GM12878 (cell line): ENCODE results near the gene TEX22. TPM values are rescaled to one million over a fixed set of nuclear protein-coding genes. Genes with fewer than 3 reads are reported as not detected.

Source experiments
- ATAC-seq: fragments of 200-7000 bp; cut with Tn5 transposase; 3 replicates; pipeline ENCODE4 v1.9.1; 2020; ENCODE audit warnings: mild to moderate bottlenecking, moderate library complexity
- BruUV-seq: library from RNA; stranded (reverse); fragments of 400-500 nt; replicated peaks from 2 replicates; lab custom pipeline; 2021; lab: Mats Ljungman, UMichigan
- CTCF ChIA-PET: fragments of 300-600 bp; sonication (Branson Sonifier 250); formaldehyde crosslinking; extraction: SDS; loops from one replicate; lab custom pipeline; 2021; ENCODE audit warnings: inconsistent platforms; lab: Yijun Ruan, JAX
- POLR2A ChIA-PET: fragments of 350-600 bp; formaldehyde crosslinking; extraction: SDS; loops from one replicate; lab custom pipeline; 2021; ENCODE audit warnings: inconsistent platforms; lab: Charles Lee
- RAD21 ChIA-PET: fragments of 300-600 bp; sonication (Branson Sonifier 250); formaldehyde crosslinking; loops from one replicate; lab custom pipeline; 2023; ENCODE audit warnings: antibody characterized with exemption; ENCODE audit not compliant: unreplicated experiment; lab: Charles Lee
- SMC1A ChIA-PET: fragments of 300-600 bp; sonication (Branson Sonifier 250); formaldehyde crosslinking; loops from one replicate; lab custom pipeline; 2023; ENCODE audit not compliant: unreplicated experiment, uncharacterized antibody; lab: Charles Lee
- DNase-seq: peaks from one replicate; pipeline ENCODE4 v3.0.0-alpha.2; 2011; ENCODE audit warnings: low read depth, low spot score
- FAIRE-seq: peaks from 3 replicates; lab custom pipeline; 2011; peaks lifted over from hg19 to GRCh38; lab: Jason Lieb, UNC
- H2AFZ ChIP-seq: 2 replicates; pipeline ENCODE4 v1.6.0; 2011; ENCODE audit warnings: low read depth, low read length, control low read depth; ENCODE audit not compliant: control insufficient read depth
- H3K27ac ChIP-seq: 2 replicates; pipeline ENCODE4 v1.5.1; 2011; ENCODE audit warnings: control low read depth; ENCODE audit not compliant: control insufficient read depth, insufficient read depth
- H3K27me3 ChIP-seq, 2 experiments: replicated peaks in 1 of 2; 2 replicates each; pipeline versions ENCODE4 v1.6.0 to v1.6.1; 2011; ENCODE audit warnings: low read length in 1 of 2; ENCODE audit not compliant: control insufficient read depth in 2 of 2, insufficient read depth in 2 of 2
- H3K36me3 ChIP-seq, 2 experiments: 2 replicates each; pipeline ENCODE4 v1.5.1; 2011; ENCODE audit warnings: low read length in 1 of 2; ENCODE audit not compliant: control insufficient read depth in 2 of 2, insufficient read depth in 2 of 2
- H3K4me1 ChIP-seq: 2 replicates; pipeline ENCODE4 v1.6.1; 2011; ENCODE audit warnings: mild to moderate bottlenecking, low read length, moderate library complexity, mixed read lengths; ENCODE audit not compliant: control insufficient read depth, insufficient read depth
- H3K4me2 ChIP-seq: 2 replicates; pipeline ENCODE4 v1.6.0; 2011; ENCODE audit warnings: control low read depth; ENCODE audit not compliant: control insufficient read depth, insufficient read depth
- H3K4me3 ChIP-seq: fragments of 200-600 bp; sonication (generic); 2 replicates; pipeline ENCODE4 v1.5.1; 2016
- H3K79me2 ChIP-seq: 2 replicates; pipeline ENCODE4 v1.6.0; 2011; ENCODE audit warnings: low read length; ENCODE audit not compliant: control insufficient read depth, insufficient read depth
- H3K9ac ChIP-seq: 2 replicates; pipeline ENCODE4 v1.8.0; 2011; ENCODE audit warnings: low read length, control low read depth, mixed read lengths; ENCODE audit not compliant: control insufficient read depth, insufficient read depth
- H3K9me3 ChIP-seq: replicated peaks from 3 replicates; pipeline ENCODE4 v1.5.1; 2011; ENCODE audit warnings: mild to moderate bottlenecking, low read length; ENCODE audit not compliant: control insufficient read depth, insufficient read depth
- H4K20me1 ChIP-seq: 2 replicates; pipeline ENCODE4 v1.6.0; 2011; ENCODE audit not compliant: control insufficient read depth, insufficient read depth
- FOXK2 ChIP-seq: fragments of 450-650 bp; IDR thresholded peaks from 2 replicates; pipeline ENCODE4 v1.6.1; 2017; ENCODE audit warnings: mild to moderate bottlenecking, moderate library complexity
- KAT2A ChIP-seq: conservative IDR thresholded peaks from 2 replicates; pipeline ENCODE4 v1.6.1; 2011; ENCODE audit warnings: low read depth, low read length; ENCODE audit not compliant: control insufficient read depth
- PML ChIP-seq: IDR thresholded peaks from 2 replicates; pipeline ENCODE4 v1.6.1; 2012; ENCODE audit warnings: low read length, inconsistent platforms
- ZBED1 ChIP-seq: IDR thresholded peaks from 2 replicates; pipeline ENCODE4 v1.6.1; 2016; ENCODE audit warnings: borderline replicate concordance
- ZNF274 ChIP-seq: IDR thresholded peaks from one replicate; pipeline ENCODE4 v1.8.0; 2011; ENCODE audit not compliant: insufficient read length, insufficient read depth
- WGBS: methylation state at CpG from one replicate; pipeline ENCODE4 v1.1.6; 2016; ENCODE audit warnings: low lambda C conversion rate; ENCODE audit not compliant: insufficient replicate concordance, insufficient coverage; ENCODE audit errors: missing lambda C conversion rate; 5-methylcytosine and 5-hydroxymethylcytosine counted together
- in situ Hi-C: fragments of 300-500 bp; cut with MboI; formaldehyde crosslinking; loops from 9 replicates; pipeline ENCODE4 v1.14.3; 2018; ENCODE audit warnings: mixed read lengths
- intact Hi-C: fragments of 100-400 bp; cut with micrococcal nuclease; formaldehyde crosslinking; loops from one replicate; pipeline ENCODE4 v1.14.2; 2022; ENCODE audit not compliant: unreplicated experiment
- polyA plus RNA-seq, 11 experiments: library from polyadenylated mRNA; depleted of rRNA in 4 of 11; unstranded in 6 of 11; stranded (reverse) in 5 of 11; fragments of >200 nt; fragmentation: Nextera tagmentation in 4 of 11; fragmentation: Illumina TruSeq in 1 of 11; extraction: Ambion mirVana in 4 of 11; extraction: Trizol in 1 of 11; gene quantifications; 1 replicate in 1 of 11; 2 replicates in 10 of 11; pipeline versions ENCODE4 v1.2.1 to v1.2.3, GENCODE V29; 2011 to 2016; ENCODE audit warnings: inconsistent platforms in 2 of 11, missing spikeins in 2 of 11, low read depth in 1 of 11
- total RNA-seq, 4 experiments: library from RNA; depleted of rRNA in 3 of 4; stranded (reverse); fragments of >200 nt in 3 of 4; fragmentation: Illumina TruSeq in 1 of 4; extraction: Trizol in 1 of 4; gene quantifications; 2 replicates each; pipeline versions ENCODE4 v1.2.1 to v1.2.3, GENCODE V29; 2013 to 2021
- TF ChIP-seq, protein P1 (sequence below), 3 experiments: IDR thresholded peaks in 2 of 3; conservative IDR thresholded peaks in 1 of 3; 2 replicates each; pipeline ENCODE4 v1.5.1; 2011; ENCODE audit warnings: low read depth in 3 of 3, low read length in 3 of 3, mild to moderate bottlenecking in 3 of 3, control low read depth in 2 of 3, moderate library complexity in 2 of 3, inconsistent platforms in 1 of 3, mixed read lengths in 1 of 3; ENCODE audit not compliant: control insufficient read depth in 2 of 3, insufficient read depth in 1 of 3; ENCODE audit errors: extremely low read depth in 1 of 3
- TF ChIP-seq, protein P2 (sequence below): fragments of 450-650 bp; IDR thresholded peaks from 2 replicates; pipeline ENCODE4 v1.6.1; 2017; ENCODE audit warnings: mild to moderate bottlenecking

Gene TEX22
- total and polyA plus RNA-seq, 10 of the 15 experiments (the other 5 are each of a cell fraction or from before 2014, with no cell fraction given), result 0.02 to 4.0 (median 0.63) TPM; not detected in 1

DNA sequence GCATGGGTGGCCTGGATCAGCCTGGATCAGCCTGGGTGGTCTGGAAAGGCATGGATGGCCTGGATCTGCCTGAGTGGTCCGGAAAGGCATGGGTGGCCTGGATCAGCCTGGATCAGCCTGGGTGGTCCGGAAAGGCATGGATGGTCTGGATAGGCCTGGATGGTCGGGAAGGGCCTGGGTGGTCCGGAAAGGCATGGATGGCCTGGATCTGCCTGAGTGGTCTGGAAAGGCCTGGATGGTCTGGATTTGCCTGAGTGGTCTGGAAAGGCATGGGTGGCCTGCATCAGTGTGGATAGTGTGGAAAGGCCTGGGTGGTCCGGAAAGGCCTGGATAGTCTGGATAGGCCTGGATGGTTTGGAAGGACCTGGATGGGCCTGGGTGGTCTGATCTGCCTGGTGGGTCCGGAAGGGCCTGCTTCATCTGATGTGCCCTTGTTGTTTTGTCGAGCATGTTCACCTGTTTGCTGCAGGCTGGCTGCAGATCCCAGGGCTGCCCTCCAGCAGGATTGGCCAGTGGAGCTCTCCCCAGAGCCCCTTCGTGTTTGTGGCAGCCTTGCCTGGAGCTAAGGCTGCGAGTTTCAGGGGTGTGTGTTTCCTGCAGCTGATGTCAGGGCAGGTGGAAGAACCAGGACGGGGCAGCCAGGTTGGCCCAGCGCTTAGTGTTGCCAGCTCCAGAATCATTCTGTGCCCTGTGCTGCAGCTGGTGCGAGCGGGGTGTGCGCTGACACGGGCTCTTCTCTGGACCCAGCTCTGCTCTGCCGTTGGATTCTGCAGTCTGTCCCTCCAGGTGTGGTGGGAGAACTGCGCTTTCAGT lies 19.3 kb upstream of the TEX22 start:
- Histone ChIP-seq H3K4me2 (no peak overlapping the region), H3K27ac (no peak overlapping the region), H3K4me3 (no peak overlapping the region), H3K9me3 (no peaks in the 10 kb centered on the region), H3K79me2 (no peaks in the 10 kb centered on the region), H3K4me1 (no peaks in the 10 kb centered on the region; the same call in none of the 2 replicates), H3K27me3 (no peaks in the 10 kb centered on the region), H3K36me3 (no peaks in the 10 kb centered on the region), H3K9ac (no peak overlapping the region), H2AFZ (no peak overlapping the region), H4K20me1 (no peaks in the 10 kb centered on the region)
- FAIRE-seq (no peak), ATAC-seq (no peak), DNase-seq (no peak)
- intact Hi-C loops (no loop called here), in situ Hi-C loops (no loop called here)
- BruUV-seq, result no TSS peak
- ChIA-PET SMC1A (no interaction called here), CTCF (interaction anchor here (1.0 kb wide), 2 partner anchors 8 to 111 kb away, joined by 4 read pairs; no protein-coding TSS in a partner anchor), RAD21 (no interaction called here), POLR2A (no interaction called here)
- WGBS, result 60% methylated on average over 17 of the region's 17 CpGs
- no peak for TF ChIP-seq KAT2A
- TF ChIP-seq ZNF274, result no peak
- TF ChIP-seq PML, result no peak
- TF ChIP-seq, protein P1, sequence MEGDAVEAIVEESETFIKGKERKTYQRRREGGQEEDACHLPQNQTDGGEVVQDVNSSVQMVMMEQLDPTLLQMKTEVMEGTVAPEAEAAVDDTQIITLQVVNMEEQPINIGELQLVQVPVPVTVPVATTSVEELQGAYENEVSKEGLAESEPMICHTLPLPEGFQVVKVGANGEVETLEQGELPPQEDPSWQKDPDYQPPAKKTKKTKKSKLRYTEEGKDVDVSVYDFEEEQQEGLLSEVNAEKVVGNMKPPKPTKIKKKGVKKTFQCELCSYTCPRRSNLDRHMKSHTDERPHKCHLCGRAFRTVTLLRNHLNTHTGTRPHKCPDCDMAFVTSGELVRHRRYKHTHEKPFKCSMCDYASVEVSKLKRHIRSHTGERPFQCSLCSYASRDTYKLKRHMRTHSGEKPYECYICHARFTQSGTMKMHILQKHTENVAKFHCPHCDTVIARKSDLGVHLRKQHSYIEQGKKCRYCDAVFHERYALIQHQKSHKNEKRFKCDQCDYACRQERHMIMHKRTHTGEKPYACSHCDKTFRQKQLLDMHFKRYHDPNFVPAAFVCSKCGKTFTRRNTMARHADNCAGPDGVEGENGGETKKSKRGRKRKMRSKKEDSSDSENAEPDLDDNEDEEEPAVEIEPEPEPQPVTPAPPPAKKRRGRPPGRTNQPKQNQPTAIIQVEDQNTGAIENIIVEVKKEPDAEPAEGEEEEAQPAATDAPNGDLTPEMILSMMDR (IDR thresholded peaks at IDR 0.05 in 2 of 3, conservative IDR thresholded peaks at IDR 0.05 in 1 of 3; ENCODE audit: control insufficient read depth in 2 of 3, extremely low read depth in 1 of 3, insufficient read depth in 1 of 3, low read depth in 3 of 3, low read length in 3 of 3), result no peak
- TF ChIP-seq ZBED1, result no peak
- TF ChIP-seq, protein P2, sequence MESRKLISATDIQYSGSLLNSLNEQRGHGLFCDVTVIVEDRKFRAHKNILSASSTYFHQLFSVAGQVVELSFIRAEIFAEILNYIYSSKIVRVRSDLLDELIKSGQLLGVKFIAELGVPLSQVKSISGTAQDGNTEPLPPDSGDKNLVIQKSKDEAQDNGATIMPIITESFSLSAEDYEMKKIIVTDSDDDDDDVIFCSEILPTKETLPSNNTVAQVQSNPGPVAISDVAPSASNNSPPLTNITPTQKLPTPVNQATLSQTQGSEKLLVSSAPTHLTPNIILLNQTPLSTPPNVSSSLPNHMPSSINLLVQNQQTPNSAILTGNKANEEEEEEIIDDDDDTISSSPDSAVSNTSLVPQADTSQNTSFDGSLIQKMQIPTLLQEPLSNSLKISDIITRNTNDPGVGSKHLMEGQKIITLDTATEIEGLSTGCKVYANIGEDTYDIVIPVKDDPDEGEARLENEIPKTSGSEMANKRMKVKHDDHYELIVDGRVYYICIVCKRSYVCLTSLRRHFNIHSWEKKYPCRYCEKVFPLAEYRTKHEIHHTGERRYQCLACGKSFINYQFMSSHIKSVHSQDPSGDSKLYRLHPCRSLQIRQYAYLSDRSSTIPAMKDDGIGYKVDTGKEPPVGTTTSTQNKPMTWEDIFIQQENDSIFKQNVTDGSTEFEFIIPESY, result no peak
- no peak for TF ChIP-seq FOXK2
